Hematopoietic multipotent progenitor cell (in vitro differentiated cells): ENCODE measurements around the gene PARD3. TPM values are rescaled to one million over a fixed set of nuclear protein-coding genes. Genes with fewer than 3 reads are reported as not detected.
A peak's percentile ranks its signal among the peaks of the same experiment; 100 is the strongest.

ENCODE experiments used
- DNase-seq, 3 donors: peaks; one replicate each; pipeline ENCODE4 v3.0.0-alpha.2; 2011 to 2015; ENCODE audit warnings: low read depth in 2 of 3, low spot score in 2 of 3
- total RNA-seq: library from RNA; depleted of rRNA; stranded (reverse); fragments of >200 nt; gene quantifications from one replicate; pipeline ENCODE4 v1.2.3, GENCODE V29; 2012

Gene PARD3
- total RNA-seq, 1 donor: 3.2 TPM

DNA sequence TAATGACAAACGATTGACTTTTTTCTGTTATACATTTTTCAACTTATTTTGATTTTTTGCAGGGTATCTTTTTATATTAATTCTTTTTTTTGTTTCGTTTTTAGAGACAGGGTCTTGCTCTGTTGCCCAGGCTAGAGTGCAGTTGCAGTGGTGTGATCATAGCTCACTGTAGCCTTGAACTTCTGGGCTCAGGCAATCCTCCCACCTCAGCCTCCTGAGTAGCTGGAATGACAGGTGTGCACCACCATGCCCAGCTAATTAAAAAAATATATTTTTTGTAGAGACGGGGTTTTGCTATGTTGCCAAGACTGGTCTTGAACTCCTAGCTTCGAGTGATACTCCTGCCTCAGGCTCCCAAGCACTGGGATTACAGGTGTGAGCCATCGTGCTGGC, 601.3 kb downstream of the PARD3 start:
- no peak for DNase-seq

DNA sequence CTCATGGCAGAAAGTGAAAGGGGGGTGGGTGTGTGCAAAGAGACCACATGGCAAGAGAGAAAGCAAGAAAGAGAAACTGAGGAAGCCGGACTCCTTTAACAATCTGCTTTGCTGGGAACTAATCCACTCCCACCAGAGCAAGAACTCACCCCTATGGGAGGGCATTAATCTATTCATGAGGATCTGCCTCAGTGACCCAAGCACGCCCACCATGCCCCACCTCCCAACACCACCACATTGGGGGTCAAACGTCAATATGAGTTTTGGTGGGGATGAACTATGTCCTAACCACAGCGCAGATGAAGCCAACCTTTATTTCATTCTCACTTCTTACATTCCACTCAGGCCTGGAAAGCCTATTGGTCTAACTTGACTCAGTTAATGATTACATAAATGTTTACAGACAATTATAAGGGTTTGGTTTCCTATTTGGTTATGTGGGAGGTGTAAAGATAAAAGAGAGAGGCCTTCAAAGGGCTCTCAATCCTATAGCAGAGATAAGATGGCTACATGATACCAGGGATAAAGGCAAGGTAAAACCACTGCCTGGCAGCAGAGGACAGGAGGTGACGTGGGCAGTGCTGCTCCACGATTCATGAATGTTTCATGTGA, 601.8 kb downstream of the PARD3 start:
- DNase-seq: no peak

DNA sequence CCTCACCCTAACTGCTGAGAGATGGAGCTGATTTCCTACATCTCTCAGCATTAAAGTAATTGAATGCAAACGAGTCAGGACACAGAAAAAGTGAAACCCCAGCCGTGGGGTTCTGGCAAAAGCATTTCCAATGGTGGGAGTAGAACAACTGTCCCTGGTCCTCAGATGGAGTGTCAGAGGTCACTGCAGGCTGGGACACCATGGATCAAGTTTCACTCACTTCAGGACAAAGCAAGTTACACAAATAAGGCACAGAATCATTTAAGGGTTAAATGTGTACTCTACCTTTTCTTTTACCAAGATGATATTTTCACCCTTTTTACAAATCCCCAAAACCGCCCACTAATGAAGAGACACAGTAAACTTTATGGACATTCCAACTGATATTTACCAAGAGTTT, 607.8 kb downstream of the PARD3 start:
- no peak for DNase-seq

DNA sequence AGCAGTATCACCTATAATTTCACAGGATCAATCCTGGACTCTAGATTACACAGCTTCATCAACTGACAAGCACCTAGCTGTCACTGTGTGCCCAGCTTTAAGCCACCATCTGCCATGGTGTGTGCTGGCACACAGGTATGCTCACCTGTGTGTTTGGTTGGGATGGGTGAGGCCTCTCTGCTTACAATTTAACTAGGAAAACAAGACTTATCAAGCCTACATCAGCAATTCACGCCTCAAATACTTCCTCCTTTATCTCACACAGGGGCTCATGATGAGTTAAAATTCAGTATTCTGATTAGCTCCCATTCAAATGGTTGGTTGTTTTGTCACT, 608.2 kb downstream of the PARD3 start:
- no peak for DNase-seq

DNA sequence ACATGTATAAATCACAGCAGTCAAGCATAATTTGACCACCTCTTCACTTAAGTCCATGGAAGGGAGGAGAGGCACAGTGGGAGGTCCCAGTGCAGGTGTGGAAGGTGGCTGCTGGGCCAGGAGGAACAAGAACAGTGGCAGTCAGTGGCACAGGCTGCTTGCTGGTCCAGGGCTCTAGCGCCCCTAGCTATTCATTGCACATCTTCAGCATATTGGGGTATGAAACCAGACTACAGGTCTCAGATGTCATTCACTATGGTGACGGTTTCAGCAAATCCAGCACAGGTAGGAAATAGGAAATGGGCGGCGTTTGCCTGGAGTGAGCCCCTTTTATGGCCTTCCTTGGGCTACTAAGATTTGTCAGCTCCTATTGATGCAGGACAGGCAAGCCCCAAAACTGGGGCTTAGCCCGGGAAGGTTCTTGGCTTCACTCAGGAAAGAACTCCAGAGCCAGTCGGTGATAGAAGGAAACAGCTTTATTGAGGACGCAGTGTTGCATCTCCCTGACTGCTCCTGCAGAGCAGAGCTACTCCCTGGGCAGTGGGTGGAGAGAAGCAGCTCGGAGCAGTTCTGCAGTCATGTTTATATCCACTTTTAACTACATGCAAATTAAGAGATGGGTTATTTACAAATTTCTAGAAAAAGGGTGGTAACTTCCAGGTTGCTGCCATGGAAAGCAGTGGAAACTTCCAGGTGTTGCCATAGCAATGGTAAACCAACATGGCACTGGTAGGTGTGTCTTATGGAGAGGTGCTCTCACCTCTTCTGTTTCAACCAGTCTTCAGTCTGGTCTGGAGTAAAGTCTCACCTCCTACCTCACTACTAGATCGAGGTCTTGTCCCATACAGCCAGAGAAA, 608.8 kb downstream of the PARD3 start:
- DNase-seq: no peak

DNA sequence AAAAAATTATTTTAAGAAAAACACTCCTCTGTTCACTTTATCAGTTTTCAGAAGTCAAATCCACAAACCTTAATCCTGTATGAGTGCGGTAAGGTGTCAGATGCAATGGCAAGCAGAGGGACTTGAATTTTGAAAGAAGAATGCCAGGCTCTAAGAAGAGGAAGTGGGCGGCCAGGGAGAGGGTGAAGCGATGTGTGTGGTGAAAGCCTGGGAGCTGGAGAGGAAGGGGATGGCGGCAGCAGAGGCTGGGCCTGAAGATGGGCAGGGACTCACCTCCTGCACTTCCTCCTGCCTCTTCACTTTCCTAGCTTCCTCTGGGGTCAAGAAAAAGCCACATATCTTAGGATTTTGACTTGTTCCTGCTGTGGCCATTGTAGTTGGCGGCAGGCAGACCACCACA, 609.6 kb downstream of the PARD3 start:
- DNase-seq: peak in 2 of 3 donors; percentile 42 to 70

DNA sequence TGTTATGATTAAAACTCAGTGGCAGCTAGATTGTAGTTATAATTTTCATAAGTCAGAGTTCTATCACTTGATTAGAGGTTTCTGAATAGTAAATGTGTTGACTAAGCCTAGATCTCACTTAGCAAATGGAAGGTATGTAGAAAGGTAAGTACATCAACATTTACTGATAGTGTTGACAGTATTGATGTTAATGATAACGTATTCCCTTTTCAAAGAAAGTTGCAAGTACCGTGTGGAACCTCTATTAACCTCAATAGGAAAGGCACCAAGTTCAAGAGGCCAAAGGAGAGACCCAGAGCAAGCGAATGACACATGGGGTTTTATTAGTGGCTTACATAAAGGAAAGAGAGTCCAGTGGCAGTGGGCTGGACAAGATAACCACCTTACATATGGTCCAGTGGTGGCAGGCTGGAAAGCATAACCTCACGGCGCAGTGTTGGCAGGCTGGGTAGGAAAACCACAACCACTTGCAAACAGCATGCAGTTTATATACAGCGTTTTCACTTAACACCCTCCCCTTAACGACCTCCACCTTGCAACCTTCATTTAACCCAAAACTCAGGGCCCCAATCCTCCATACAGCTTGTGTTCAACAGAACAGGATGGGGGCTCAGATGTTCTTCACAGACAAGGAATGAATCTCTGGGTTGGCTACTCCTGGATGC, 611.0 kb downstream of the PARD3 start:
- DNase-seq: no peak

DNA sequence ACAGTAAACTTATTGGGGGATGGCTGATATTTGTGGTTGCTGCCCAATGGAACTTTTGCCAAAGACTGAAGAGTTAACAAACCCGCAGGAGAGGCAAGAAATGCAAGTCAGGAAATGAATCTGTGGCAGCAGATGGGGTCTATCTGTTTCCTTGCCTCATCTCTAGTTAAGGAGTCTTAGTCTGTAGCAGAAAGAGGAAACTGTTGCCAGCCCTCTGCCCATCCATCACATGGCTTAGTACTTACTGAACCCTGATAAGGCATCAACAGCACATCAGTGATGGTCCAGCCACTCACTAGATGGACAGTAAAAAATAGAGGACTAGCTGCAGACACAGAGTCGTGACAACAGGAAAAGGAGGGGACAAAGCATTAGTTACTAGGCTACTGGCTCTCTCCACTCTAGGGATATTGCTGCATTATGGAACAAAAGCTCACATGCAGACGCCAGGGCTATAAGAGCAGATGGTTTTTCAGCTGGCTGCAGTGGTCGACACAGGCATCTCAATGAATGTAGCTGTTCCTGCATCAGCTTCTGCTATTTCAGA, 614.7 kb downstream of the PARD3 start:
- DNase-seq: peak in 2 of 3 donors; percentile 28 to 65

DNA sequence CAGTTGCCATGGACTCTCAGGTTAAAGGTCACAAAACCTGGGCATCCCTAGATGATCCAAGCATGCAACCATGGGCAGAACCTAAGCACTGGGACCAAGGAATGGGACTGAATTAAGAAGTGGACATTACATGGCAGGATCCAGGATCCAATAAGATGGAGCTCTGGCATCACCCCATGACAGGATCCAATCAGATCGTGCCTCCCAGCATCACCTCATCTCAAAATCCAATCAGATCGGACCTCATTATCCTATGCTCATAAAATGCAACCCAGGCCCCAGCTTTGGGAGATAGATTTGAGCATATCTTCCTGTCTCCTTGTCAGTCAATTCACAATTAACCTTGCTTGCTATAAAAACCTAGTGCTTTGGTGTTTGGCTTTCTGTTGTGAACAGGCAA, 616.1 kb downstream of the PARD3 start:
- DNase-seq: no peak

DNA sequence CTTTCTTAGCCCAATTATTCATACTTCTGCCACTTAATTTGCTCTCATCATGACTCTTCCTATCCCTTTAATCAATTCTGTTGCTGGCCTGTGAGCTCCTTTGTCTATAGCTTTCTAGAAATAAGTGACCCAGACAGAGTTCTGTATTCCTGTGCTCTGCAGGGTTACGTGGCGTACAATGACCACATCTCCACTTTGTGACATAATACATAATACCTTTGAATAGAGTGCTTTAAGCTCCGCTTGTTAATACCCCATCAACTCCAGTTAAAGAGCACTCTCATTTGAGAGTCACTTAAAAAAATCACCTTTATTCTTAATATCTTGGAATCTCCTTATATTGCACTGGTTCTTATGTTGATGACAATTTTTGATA, 619.0 kb downstream of the PARD3 start:
- DNase-seq: no peak

DNA sequence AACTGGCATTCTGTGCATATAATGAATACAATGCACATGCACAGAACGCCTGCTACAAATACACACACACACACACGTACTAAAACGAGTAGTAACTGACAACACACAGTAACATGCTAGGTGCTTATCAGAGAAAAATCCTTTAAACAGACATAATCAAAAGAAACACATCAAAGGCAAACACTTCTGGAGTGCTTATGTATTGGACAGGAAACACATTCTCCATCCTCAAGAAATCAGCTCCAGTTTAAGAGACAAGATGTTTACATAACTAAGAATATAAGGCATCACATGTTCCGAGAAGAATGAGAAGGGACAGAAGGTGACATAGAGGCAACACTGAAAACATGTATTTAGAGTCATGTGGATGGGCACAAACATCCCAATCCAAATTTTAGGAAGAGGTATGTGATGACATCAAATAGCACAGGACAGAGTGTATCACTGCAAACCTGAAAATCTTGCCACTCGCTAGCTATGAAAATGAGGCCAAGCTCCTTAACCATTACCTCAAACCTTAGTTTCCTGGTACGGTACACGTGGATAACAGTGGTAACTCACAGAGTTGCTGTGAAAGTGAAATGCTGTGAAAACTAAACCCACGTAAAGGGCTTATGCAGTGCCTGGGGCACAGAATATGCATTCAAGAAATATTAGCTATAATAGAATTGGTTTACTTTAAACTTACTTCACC, 619.6 kb downstream of the PARD3 start:
- no peak for DNase-seq

DNA sequence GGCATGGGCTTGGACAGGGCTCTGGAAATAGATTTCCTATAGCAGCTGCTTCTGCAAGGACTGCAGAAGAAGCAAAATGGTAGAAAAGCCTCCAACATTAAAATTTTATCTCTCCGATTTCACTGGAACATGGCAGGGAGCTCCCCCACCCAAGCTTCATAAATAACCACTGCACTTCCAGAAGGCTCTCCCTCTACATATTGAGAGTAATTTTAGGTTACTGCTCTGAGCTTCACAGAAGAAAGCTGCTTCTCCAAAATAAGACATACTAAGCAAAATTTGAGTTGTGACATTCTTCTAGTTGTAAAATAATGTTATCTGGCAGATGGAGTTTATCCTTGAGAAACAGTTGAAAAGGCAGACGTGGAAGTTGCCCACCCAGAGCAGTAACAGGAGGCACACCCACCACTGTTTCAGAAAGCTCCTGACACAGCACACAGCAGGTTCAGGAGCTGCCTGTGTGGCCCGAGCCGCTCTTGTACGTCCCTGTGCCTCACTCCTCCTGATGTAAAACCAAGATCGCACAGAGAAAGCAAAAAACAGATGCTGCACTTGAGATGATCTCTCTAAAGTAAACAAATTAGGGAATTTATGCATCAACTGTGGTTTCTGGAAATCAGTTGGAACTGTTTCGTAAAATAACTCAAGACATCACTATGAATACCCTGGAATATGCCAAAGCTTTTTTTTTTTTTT, 621.0 kb downstream of the PARD3 start:
- no peak for DNase-seq

DNA sequence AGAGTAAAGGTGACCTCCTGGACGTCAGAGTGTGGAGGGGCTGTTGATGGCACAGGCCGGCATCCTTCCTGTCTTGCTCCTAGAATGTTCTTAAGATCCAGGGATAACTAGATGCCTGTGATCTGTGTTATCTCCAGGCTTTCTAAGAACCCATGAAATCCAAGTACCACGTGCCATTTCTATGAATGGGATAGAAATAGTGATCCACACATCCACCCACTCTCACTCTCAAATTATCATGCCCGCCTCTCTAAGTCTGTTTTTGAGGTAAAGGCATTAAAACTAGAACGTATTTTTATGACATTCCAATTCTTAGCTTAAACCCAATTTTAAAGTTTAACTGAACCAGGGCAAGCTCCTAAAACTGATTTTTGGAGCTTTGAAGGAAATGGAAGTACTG, 622.5 kb downstream of the PARD3 start:
- no peak for DNase-seq

DNA sequence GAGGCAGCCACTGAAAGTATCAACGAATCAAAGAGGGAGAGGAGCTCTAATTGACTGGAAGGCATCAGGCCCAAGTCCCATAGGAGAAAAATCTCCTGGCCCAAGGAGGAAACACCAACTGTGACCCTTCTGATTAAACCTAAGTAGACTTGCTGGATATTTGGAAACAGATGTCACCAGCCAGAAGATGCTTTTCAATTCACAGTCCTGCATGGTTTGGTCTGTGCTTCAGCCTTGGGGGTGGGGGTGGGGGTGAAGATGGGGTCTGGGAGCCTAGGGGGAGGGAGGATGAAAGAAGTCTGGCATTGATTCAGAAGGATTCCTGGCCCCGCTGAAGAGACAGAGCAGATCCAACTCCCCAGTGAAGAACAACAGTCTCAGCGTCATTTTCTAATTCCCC, 623.7 kb downstream of the PARD3 start:
- no peak for DNase-seq

DNA sequence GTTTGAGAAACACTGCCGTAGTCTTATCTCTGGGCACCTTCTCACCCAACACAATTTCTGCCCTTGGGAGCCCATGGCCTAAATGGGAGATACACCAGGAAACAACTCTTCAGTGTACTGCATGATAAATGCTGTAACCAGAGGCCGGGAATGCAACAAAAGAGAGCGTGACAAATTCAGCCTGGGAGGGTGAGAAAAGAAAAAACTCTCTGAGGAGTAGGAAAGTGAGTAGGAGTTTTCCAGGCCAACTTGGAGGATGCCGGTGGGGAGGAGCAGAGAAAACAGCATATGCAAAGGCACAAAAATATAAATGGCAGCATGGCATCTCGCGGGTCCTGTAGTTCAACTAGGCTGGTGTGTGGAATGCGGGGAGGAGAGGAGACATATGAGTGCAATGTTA, 624.5 kb downstream of the PARD3 start:
- no peak for DNase-seq

DNA sequence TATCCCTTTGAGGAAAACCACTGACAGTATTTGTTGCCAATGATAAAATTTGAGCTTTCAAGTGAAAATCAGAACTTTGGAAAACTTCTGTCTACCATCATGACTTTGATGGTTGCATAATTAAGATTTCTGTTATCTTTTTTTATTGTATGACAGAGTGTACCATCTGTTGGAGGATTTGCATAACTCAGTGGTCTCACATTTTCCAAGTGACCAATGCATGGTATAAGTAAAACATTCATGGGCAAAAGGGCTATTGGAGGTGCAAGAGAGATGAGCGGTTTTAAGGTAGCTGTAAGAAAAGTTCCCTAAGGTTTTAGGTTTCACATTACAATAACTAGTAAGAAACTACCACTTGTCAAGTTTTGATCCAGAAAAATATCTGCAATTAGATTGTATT, 625.3 kb downstream of the PARD3 start:
- no peak for DNase-seq

DNA sequence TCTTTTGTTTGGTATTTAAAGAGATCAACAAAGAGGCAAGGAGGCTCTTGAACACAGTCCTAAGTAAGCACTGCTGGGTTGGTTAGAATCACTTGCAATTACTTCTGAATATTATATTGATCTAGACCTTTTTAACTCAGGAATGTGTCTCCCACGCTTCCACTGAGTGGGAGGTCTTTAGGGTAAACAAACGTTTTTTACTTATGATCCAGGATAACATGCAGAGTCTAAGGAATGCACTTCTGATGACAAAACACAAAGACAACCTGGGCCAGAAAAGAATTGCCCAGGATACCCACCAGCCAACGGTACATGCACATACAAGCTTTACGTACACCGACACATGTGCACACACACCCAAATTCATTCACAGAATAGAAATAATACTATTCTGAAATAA, 626.9 kb downstream of the PARD3 start:
- no peak for DNase-seq

DNA sequence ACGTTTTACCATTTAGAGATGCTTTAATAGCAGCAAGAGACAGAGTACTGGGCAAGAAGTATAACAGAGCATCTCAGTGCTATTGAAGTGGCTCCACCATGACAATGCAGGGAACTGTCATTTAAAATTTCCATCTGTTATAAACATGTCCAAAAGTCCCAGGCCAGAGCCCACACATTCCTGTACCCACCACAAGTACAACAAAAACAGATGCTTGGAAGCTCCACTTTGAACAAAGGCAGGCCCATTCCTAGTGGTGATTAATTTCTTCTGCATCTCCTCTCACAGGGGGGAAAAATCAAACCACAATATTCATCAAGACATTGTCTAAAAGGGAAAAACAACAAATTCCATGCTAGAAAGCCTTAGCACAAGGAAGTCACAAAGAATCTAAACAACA, 627.9 kb downstream of the PARD3 start:
- no peak for DNase-seq

DNA sequence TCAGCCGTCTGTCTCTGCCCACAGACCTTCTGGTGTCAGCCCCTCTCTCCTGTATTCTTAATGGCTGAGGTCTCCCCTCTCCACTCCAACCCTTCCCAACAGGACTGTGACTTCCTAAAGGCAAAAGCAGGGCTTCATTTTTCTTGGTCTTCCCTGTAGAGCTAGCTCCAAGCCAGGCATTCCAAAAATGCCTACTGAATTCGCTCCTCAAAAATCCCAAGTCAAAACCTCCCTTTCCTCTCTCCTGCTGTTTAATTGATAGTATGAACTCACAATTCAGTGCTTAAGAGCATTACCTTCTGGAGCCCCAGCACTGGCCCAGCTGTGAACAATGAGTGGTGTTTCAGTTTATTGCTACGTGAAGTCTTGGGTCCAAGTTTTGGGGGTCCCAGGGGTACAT, 628.4 kb downstream of the PARD3 start:
- no peak for DNase-seq

DNA sequence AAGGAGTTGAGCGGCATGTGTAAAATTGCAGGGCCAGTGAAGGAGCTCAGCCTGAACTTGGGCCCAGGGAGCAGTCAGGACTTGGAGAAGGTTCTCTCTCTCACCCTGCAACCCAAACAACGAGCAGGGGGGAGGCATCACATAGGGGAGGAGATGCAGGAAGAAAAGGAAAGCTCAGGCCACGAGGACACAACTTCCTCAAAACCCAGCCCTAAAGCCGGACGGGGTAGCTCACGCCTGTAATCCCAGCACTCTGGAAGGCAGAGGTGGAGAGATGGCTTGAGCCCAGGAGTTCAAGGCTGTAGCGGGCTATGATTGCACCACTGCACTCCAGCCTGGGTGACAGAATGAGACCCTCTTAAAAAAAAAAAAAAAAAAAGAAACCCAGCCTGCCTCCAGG, 629.1 kb downstream of the PARD3 start:
- no peak for DNase-seq

DNA sequence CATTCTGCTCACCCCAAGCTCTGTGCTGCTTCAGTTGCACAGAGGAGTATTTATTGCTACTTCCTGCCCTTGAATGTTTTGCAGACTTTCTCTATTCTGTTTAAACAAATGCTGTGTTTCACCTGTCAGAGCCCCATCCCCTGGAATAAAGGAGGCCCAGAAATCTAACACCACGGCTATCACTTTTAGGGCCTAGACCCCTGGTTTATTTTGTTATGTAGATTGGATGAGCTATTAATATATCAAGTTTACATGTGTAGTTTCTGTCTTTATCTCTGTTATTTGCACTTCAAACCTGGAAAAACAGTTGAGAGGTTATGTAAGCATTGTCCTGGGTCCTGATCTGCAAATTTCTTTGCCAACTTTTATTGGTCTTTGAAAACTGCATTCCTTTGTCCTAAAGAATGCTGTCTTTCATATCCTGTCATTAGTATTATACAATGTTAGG, 630.1 kb downstream of the PARD3 start:
- no peak for DNase-seq
